Measurements from ENCODE around the gene EIF2B1.
A peak's percentile ranks its signal among the peaks of the same experiment; 100 is the strongest.
"Not testable (repeated sequence)": the region's sequence is repeated elsewhere in the genome, so short reads cannot be mapped to it uniquely, and the experiment has no call there.

Gene EIF2B1

DNA sequence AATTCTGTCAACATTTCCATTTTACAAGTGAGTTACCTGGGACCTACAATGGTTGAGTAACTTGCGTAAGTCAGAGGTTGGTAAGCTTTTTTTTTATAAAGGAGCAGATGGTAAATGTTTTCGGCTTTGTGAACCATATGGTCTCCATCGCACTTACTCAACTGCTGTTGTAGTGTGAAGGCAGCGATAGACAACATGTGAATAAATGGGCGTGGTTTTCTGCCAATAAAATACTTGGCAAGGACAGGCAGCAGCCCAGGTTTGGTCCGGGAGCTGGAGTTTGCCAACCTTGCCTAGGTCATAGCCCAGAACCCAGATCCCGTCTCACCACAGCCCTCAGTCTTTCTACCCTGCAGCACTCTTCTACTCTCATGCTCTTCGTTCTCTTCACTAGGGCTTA lies 25.3 kb downstream of the EIF2B1 start:
- no peak for TF ChIP-seq CTCF (IDR thresholded peaks at IDR 0.05; ENCODE audit: borderline replicate concordance, control extremely low read depth, extremely low read depth, insufficient read depth, missing control alignments)
- no peak for DNase-seq (ENCODE audit: low spot score)
- in situ Hi-C loops (cut with MboI; ENCODE audit: low sequenced_read_pairs, unreplicated experiment): no loop called here

DNA sequence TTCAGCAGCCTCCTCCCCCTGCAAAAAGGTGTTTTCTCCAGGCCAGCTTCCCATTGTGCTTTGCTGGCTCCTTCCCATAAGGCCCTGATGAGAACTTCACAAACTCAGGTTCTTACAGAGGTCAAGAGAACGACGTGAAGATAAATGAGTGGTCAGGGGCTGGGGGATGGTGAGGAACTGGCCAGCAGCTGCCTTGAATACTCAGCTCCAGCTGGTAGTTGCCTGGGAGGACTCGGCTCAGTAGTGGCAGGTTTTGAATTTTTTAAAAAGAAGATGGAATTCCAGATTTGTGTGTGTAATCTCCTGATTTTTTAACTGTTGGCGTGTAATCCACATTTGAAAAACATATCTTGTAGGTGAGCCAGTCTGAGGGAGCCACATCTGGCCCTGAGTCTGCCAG lies 25.7 kb downstream of the EIF2B1 start:
- TF ChIP-seq CTCF (IDR thresholded peaks at IDR 0.05; ENCODE audit: borderline replicate concordance, control extremely low read depth, extremely low read depth, insufficient read depth, missing control alignments): no peak
- in situ Hi-C loops (cut with MboI; ENCODE audit: low sequenced_read_pairs, unreplicated experiment): no loop called here
- no peak for DNase-seq (ENCODE audit: low spot score)

DNA sequence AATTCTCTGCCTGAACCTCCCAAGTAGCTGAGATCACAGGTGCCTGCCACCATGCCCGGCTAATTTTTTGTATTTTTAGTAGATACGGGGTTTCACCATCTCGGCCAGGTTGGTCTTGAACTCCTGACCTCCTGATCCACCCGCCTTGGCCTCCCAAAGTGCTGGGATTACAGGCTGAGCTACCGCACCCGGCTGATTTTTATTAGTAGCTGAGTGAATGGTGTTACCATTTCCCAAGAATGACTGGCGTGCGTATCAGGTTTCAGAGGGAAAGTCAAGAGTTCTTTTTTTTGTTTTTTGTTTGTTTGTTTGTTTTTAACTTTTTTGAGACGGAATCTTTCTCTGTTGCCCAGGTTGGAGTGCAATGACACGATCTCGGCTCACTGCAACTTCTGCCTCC lies 30.0 kb downstream of the EIF2B1 start:
- in situ Hi-C loops (cut with MboI; ENCODE audit: low sequenced_read_pairs, unreplicated experiment); DNase-seq (ENCODE audit: low spot score): not testable (repeated sequence)

DNA sequence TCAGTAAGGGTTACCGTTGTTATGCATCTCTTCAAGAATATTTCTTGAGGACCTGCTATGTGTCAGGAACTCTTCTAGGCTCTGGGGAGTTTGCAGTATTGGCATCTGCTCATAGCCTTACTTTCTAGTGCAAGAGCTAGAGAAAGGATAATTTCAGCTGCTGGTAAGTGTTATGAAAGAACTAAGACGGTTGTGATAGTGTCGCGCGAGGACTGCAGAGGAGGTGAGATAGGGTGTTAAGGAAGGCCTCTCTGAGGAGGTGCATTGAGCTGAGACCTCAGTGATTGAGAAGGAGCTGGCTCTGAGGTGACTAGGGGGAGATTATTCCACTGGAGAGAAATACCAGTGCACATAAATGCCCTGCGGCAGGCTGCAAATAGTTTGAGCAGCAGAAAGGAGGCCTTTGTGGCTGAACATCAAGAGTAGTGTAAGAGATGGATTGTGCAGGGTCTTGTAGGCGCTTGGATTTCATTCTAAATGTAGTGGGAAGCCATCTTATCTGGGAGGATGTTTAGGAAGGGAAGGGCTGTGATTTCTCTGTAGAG lies 30.8 kb downstream of the EIF2B1 start:
- DNase-seq (ENCODE audit: low spot score): peak; percentile 40
- no peak for TF ChIP-seq CTCF (IDR thresholded peaks at IDR 0.05; ENCODE audit: borderline replicate concordance, control extremely low read depth, extremely low read depth, insufficient read depth, missing control alignments)
- in situ Hi-C loops (cut with MboI; ENCODE audit: low sequenced_read_pairs, unreplicated experiment): no loop called here

- in situ Hi-C loops (cut with MboI; ENCODE audit: low sequenced_read_pairs, unreplicated experiment): no loop called here
These were observed 31.6 kb downstream of the EIF2B1 start, which contains the start of gene DDX55 for GRCh38 chr12:123601602-123602489. TSS of gene DDX55 (plus strand) at chr12:123602099. CDS start at chr12:123602149, 50 bp downstream.

GRCh38 chr12:123599721-123600120 lies 33.8 kb downstream of the EIF2B1 start:
- TF ChIP-seq CTCF (IDR thresholded peaks at IDR 0.05; ENCODE audit: borderline replicate concordance, control extremely low read depth, extremely low read depth, insufficient read depth, missing control alignments): no peak
- in situ Hi-C loops (cut with MboI; ENCODE audit: low sequenced_read_pairs, unreplicated experiment): loop anchor here (10.0 kb wide), 1 partner anchor 335 kb away; no protein-coding TSS in a partner anchor
- DNase-seq (ENCODE audit: low spot score): no peak

More at GRCh38 chr12:123601602-123602489, 31.6 kb downstream of the EIF2B1 start, which contains the start of gene DDX55:
- TF ChIP-seq CTCF (IDR thresholded peaks at IDR 0.05; ENCODE audit: borderline replicate concordance, control extremely low read depth, extremely low read depth, insufficient read depth, missing control alignments): peak; percentile 26
- peak; percentile 92 for DNase-seq (ENCODE audit: low spot score)

DNA sequence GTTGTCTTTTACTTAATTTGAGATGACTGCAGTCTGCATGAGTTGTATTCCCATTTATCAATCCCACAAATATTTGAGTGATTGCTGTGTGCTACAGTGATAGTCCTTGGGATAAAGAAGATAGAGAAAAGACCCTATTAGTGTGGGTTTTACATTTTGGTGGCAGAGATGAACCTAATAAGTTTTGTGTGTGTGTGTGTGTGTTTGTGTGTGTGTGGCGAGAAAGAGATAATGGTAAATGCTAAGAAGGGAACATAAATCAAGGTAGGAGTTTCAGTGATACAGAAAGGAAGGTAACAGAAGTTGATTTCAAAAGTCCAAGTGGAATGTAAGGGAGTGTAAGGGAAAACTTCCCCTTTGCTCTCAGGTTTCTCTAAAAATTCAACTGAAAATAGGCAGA lies 34.2 kb downstream of the EIF2B1 start:
- no peak for TF ChIP-seq CTCF (IDR thresholded peaks at IDR 0.05; ENCODE audit: borderline replicate concordance, control extremely low read depth, extremely low read depth, insufficient read depth, missing control alignments)
- DNase-seq (ENCODE audit: low spot score): no peak
- in situ Hi-C loops (cut with MboI; ENCODE audit: low sequenced_read_pairs, unreplicated experiment): loop anchor here (10.0 kb wide), 1 partner anchor 335 kb away; no protein-coding TSS in a partner anchor
